SHP77 (cell line): Measurements from ENCODE around the gene ATG2B.

Experiments
- DNase-seq, 2 experiments: peaks; one replicate each; lab custom pipeline; 2025; lab: John Stamatoyannopoulos, UW

ATG2B gene

DNA sequence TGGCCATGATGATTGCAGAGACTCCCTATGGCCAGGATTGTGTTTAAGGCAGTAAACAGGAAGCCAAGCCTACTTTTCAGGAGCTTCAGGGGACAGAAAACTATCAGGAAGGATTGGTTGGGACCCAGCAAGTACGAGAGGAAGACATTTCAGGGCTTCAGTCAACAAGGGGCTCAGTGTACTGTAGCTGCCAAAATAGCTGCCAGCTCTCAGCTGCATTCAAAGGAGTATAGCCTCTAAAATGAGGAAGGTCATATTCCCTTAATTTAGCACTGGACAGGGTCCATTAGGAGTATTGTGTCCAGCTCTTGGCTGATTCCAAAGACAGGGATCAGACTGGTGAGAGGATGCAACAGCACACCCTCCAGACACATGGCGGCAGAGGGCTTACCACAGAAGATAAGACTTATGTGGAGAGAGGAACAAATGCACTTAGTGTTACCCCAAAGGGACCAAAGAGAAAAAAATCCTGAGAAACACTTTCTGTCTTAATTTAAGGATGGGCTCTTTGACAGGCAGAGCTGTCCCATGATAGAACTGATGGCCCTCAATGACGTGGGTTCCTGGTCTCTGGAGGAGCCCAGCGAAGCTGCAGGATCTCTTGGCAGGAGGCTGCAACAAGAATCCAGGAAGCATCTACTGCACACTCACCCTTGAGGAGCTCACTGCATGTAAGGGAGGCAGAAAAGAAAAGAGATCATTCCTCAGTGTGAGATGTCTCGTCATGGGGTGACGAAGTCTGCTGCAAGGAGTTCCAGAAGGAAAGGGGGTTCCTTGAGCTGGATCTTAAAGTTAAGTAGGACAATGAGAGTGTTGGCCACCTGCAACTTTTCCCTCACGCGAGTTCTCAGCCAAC is 92.3 kb downstream of the ATG2B start:
- no peak for DNase-seq

GRCh38 chr14:96269359-96269710 is 93.8 kb downstream of the ATG2B start:
- no peak for DNase-seq

DNA sequence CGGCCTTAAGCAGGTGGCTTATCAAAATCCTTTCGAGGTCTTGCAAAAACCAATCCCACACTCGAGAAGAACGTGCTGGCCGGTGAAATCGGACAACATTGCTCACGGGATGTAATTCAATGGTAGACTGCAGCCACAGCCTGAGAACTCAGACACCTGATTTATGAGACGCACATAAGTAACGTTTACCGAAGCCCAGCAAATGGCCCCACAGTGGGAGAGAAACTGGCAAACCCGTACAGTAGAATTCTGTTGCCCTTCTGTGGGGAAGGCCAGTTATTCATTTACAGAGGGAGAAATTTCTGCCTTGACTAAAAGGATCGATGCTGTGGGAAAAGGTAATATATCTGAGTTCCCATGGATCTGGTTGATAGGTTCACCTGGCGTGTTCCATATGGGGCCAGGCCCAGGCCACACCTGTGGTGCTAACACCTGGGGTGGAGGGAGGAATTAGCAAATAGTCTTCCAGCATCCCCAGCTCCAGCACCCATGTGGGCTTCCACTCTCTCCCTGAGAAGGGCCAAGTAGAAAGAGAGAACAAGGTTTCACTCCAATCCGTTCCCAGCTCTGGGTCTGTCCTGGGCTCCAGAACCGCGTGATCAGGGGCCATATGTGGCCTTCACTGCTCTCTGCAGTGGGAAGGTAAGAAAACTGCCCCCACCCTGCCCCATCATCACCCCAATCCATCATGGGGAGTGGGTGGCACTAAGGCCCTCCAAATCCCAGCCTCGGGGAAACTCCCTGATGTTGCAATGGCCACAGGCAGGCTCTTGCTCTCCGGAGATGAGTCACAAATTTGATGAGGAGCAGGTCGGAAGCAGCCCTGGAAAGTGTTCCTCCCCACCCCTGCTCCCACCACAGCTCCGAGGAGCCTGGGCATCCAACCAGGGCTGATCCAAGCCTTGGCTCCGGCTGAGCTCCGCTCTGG is 94.4 kb downstream of the ATG2B start:
- DNase-seq: peak in 1 of 2 experiments; percentile 40

DNA sequence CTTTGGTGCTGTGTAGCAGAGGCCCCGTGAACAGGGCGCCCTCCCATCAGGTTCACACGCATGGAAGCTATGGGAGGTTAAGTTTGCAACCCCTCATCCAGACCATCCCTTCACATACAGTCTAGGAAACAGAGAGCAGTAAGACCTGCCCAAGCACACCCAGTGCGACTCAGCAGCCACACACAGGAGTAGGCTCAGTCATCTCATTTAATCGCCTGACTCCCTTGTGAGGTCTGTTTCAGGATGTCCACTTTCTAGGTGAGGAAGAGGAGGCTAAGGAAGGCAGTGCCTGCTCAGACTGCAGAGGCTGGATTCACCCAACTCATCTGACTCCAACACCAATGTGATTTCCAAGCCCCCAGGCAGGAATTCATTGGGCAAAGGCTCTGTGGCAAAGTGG is 95.2 kb downstream of the ATG2B start:
- DNase-seq: no peak

DNA sequence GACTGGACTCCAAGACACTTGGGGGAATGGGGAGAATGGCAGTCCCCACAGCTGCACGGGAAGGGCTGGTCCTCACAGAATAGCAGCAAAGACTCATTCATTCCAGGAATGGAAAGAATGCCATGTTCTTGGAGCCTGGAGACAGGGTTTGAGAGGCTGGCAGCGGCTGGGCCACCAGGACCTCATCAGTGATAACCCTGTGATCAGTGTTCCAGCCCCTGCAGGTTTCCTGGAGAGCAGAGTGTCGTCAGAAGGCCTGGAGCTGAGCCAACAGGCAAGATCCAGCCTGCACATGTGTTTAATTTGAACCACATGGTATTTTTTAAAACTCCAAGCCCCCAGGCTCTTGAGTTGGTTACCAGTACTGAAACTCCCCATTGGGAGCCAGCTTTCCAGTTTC is 95.8 kb downstream of the ATG2B start:
- peak; percentile 77 to 89 for DNase-seq

- no peak for DNase-seq
These were observed 97.6 kb downstream of the ATG2B start for GRCh38 chr14:96265383-96266095.

- no peak for DNase-seq
These were observed 98.3 kb downstream of the ATG2B start for GRCh38 chr14:96264853-96265252.

- DNase-seq: no peak
These were observed 99.0 kb downstream of the ATG2B start for GRCh38 chr14:96264200-96264553.

DNA sequence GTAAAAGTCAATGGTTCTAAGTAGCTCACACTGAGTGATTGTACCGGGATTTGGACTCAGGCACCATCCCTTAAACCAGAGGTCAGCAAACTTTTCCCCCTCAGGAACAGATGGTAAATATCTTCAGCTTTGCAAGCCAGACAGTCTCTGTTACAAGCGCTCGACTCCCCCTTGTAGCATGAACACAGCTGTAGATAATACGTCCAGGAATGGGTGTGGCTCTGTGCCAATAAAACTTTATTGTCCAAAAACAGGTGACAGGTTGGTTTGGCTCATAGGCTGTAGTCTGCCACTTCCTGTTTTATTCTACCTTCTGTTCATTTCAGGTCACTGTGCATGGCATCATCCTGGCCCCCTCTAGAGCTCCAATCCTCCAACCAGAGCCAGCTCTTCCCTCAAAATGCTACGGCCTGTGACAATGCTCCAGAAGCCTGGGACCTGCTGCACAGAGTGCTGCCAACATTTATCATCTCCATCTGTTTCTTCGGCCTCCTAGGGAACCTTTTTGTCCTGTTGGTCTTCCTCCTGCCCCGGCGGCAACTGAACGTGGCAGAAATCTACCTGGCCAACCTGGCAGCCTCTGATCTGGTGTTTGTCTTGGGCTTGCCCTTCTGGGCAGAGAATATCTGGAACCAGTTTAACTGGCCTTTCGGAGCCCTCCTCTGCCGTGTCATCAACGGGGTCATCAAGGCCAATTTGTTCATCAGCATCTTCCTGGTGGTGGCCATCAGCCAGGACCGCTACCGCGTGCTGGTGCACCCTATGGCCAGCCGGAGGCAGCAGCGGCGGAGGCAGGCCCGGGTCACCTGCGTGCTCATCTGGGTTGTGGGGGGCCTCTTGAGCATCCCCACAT is 99.6 kb downstream of the ATG2B start:
- no peak for DNase-seq

DNA sequence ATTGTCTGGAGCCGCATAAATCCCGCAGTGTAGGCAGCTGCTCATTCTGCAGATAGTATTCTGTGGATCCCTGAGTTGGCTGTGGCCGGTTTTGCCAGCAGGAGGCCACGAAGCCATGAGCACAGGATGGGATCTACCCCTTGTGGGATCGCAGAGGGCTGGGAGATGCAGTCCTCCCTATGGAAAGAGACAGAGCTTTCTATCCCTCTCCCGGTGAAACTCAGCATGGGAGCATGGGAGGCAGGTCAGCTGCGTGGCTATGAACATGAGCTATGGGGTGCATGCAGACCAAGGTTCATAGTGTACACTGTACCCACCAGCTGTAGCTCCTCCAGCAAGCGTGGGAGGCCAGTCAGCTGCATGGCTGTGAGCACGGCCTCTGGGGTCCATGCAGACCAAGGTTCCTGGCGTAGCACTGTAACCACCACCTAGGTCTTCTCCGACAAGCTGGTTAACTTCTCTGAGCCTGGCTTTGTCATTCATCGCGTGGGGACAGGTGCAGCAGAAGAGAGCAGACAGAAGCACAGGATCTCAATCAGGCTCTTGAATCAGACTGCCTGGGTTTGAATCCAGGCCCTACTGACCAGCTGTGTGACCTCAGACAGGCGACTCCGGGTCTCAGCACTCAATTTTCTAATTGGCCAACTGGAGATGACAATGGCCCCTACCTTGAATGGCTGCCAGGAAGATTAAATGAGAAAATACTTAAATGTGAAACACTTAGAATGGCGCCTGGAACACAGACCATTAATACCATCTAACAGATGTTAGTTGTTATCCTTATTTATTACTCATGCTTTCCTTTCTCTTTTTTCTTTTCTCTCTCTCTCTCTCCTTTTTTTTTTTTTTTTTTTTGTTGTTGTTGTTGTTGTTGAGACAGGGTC is 101.1 kb downstream of the ATG2B start:
- DNase-seq: peak; percentile 51 to 76

DNA sequence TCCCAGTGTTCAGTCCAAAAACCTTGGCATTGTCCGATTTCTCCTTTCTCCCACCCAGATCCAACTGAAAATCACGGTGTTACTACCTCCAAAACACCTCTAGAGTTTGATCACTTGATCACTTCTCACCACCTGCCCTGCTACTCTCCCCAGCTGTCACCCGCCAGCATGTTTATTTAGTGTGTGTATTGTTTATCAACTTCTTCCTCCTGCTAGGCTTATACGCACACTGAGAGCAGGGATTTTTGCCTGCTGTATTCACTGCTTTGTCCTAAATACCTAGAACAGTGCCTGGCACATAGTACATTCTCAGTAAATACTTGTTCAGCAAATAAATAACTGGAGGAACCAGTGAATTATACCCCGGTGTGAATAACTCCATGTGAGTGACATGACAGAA is 102.1 kb downstream of the ATG2B start:
- DNase-seq: peak; percentile 79 to 80

- DNase-seq: peak in 1 of 2 experiments; percentile 62
These were observed 102.8 kb downstream of the ATG2B start for GRCh38 chr14:96260341-96260821.

DNA sequence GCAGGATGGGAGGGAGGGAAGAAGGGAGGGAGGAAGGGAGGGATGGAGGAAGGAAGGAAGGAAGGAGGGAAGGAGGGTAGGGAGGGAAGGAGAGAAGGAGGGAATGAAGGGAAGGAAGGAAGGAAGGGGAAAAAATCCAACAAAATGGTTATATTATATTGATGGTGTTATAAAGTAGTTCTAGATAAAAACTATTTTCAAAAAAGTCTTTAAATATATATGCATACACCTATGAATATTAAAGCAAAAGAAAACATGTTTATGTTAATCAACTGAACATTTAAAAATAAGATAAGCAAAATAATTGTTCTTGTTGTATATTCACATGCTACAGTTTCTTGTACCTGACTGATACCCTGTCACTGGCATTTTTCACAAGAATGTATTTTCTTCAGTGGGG is 105.2 kb downstream of the ATG2B start:
- no peak for DNase-seq

GRCh38 chr14:96257056-96257455 is 106.1 kb downstream of the ATG2B start:
- no peak for DNase-seq

DNA sequence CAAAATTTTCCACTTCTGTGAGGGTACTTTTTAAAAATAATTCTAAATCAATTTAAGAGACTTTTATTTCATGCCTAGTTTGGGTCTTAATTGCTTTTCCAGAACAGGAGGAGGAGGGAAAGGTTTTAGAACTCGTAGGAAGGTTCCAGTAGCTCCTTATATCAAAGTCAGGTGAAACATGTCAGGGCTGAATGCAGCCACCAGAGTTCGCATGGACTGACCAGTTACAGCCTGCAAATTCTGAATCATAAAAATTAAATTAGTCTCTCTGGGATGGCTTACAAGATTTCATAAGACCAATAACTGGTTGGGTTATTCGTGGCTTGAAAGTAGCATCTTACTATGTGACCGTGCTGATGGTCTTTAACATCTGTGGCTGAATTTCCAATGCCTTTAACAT is 106.7 kb downstream of the ATG2B start:
- DNase-seq: no peak

DNA sequence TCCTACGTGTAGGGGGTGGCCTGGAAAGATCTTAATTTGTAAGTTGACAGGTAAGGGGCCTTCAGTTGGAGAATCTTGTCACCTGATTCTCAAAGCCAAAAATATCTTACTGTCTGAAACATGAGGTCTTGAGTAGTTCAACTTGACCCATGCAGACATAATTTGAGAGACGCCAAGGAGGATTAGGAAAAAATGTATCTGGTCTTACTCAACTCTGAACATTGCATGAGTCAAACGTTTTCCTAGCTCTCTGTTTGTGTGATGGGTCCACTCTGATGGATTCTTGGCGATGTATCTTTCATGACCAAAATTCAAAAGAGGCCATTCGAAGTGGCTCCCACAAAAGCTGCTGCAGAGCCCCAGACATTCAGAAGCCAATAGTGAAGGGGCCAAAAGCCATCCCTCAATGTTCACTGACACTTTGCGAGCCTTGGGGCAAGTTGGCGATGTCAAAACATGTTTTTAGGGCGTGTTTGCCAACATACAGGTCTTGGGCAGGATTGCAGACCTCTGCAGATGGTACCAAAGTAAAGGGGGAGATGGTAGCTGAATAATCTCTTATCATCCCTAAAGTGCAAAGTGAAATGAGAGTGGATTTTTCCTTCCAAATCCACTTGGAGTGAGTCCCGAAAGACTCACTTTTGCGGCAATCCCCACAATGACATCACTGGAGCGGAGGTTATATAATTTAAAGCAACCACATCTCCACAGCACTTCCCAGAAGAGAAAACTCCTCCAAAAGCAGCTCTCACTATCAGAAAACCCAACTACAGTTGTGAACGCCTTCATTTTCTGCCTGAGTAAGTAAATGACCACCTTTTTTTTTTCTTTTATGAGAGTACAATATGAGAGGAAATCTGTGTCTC is 107.4 kb downstream of the ATG2B start, which contains the start of gene BDKRB1:
Gene BDKRB1, plus strand, starts transcription at position 710 of the 866 bp plus-strand sequence. CDS start 7,473 bp downstream, outside the sequence.
- DNase-seq: no peak

GRCh38 chr14:96254687-96255086 is 108.5 kb downstream of the ATG2B start:
- no peak for DNase-seq

- peak in 1 of 2 experiments; percentile 33 for DNase-seq
These were observed 110.1 kb downstream of the ATG2B start for GRCh38 chr14:96252999-96253539.
